ENCODE measurements around the gene DCTPP1. TPM values are rescaled to one million over a fixed set of nuclear protein-coding genes. Genes with fewer than 3 reads are reported as not detected.

DCTPP1 gene
- total and polyA plus RNA-seq, 2 donors (not counting 3 experiments of a cell fraction or from before 2014, with no cell fraction given): 68.0 to 88.6 TPM

- CTCF ChIA-PET: interaction anchor here (1.5 to 2.0 kb wide), 5 partner anchors 16 to 40 kb away, joined by 4 to 11 read pairs (median 6); partner anchors contain the start of gene ZNF48
- no TSS peak for BruUV-seq (replicated peaks)
- Histone ChIP-seq H4K20me1 (replicated peaks; ENCODE audit: control insufficient read depth, extremely low read depth, insufficient read depth, low read length) (no peaks in the 10 kb centered on the region), H3K27ac (ENCODE audit: insufficient read depth, low read depth, low read length) (peak overlapping the region; percentile 98), H3K9ac (replicated peaks; ENCODE audit: extremely low read depth, insufficient read depth, low read length) (peak overlapping the region; percentile 92), H3K4me1 (ENCODE audit: control insufficient read depth, extremely low read depth, insufficient read depth, low read length) (peaks cover 12% of the 10 kb centered on the region), H3K36me3 (ENCODE audit: control insufficient read depth in 2 of 2, extremely low read depth in 1 of 2, insufficient read depth in 2 of 2, low read length in 2 of 2) (no peaks in the 10 kb centered on the region), H3K79me2 (ENCODE audit: control insufficient read depth, insufficient read depth, low read length) (no peaks in the 10 kb centered on the region), H3K4me2 (ENCODE audit: insufficient read depth, low read length) (peak overlapping the region; percentile 83), H3K9me1 (replicated peaks; ENCODE audit: control insufficient read depth, extremely low read depth, insufficient read depth, low read length) (no peaks in the 10 kb centered on the region), H3K4me3 (replicated peaks in 1 of 3; ENCODE audit: insufficient read depth in 1 of 3, low read depth in 1 of 3, low read length in 3 of 3) (peak overlapping the region in 2 of 3 experiments; percentile 49), H2AFZ (ENCODE audit: low read depth, low read length) (peak overlapping the region; percentile 61), H3K27me3 (ENCODE audit: control insufficient read depth in 2 of 2, insufficient read depth in 2 of 2, low read length in 2 of 2) (no peaks in the 10 kb centered on the region), H3K9me3 (replicated peaks; ENCODE audit: control insufficient read depth, insufficient read depth, low read length) (no peaks in the 10 kb centered on the region)
- POLR2A ChIA-PET: interaction anchor here (1.5 kb wide), 1 partner anchor 23 kb away, joined by 4 read pairs; no protein-coding TSS in a partner anchor
- DNase-seq (ENCODE audit: low read depth, low spot score) (no peak), FAIRE-seq (peak; percentile 69)
- dilution Hi-C loops (cut with MboI; ENCODE audit: extremely low pct_ligation_motif_present, low sequenced_read_pairs): no loop called here
- TF ChIP-seq MYC (IDR thresholded peaks at IDR 0.05; ENCODE audit: low read depth, low read length): no peak
- no peak for TF ChIP-seq MAX (IDR thresholded peaks at IDR 0.05; ENCODE audit: insufficient read depth, insufficient read length)
- no peak for TF ChIP-seq GATA2 (IDR thresholded peaks at IDR 0.05; ENCODE audit: insufficient read depth, insufficient read length, low read depth, low read length)
- TF ChIP-seq POLR2AphosphoS5 (IDR thresholded peaks at IDR 0.05; ENCODE audit: insufficient read depth, low read depth, low read length): no peak
- no peak for TF ChIP-seq EZH2 (IDR thresholded peaks at IDR 0.05; ENCODE audit: borderline replicate concordance, low read depth, low read length, severe bottlenecking)
- no peak for TF ChIP-seq CTCF (IDR thresholded peaks at IDR 0.05; ENCODE audit: extremely low read depth in 1 of 2, insufficient read depth in 1 of 2, low read depth in 1 of 2, low read length in 2 of 2)
- no peak for TF ChIP-seq FOS (IDR thresholded peaks at IDR 0.05; ENCODE audit: borderline replicate concordance, insufficient read depth, low read length)
- TF ChIP-seq POLR2A (IDR thresholded peaks at IDR 0.05; ENCODE audit: low read depth, low read length): no peak
- no peak for TF ChIP-seq JUN (IDR thresholded peaks at IDR 0.05; ENCODE audit: borderline replicate concordance, insufficient read depth, insufficient read length, low read depth)
- intact Hi-C loops (cut with micrococcal nuclease): no loop called here
These were observed 52.6 kb downstream of the DCTPP1 start for GRCh38 chr16:30377050-30377811.

All from endothelial cell of umbilical vein (primary cell).